Measurements from ENCODE around the gene HRAS. TPM values are rescaled to one million over a fixed set of nuclear protein-coding genes. Genes with fewer than 3 reads are reported as not detected.

HRAS gene
- total RNA-seq, 1 experiment from 2014 or later = 123 TPM

DNA sequence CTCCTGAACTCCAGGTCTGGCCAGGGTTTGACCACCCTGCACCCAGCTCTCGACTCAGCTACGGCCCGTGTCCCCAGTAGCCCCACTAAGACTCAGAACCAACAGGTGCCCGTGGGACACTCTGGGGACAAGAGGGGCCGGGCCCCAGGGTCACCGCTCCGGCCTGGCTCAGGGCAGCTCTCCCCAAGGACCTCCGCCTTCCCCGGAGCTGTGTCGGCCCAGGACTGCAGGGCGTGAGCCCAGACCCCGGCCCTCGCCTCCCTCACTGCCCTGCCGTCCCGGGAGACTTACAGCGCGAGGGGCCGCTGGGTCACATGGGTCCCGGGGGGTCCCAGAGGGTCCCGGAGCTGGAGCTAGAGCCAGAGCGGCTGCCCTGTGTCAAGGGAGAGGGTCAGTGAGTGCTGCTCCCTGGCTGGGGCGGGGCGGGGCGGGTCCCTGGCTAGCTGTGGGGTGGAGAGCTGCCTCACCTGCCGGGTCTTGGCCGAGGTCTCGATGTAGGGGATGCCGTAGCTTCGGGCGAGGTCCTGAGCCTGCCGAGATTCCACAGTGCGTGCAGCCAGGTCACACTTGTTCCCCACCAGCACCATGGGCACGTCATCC is 2.3 kb downstream of the HRAS start:
- intact Hi-C loops (cut with micrococcal nuclease) = no loop called here
- Mint-ChIP-seq H3K9me3 (ENCODE audit: unreplicated experiment) (no peaks in the 10 kb centered on the region), H3K4me1 (ENCODE audit: insufficient read depth, unreplicated experiment) (no peaks in the 10 kb centered on the region), H3K27ac (ENCODE audit: low read depth, unreplicated experiment) (no peak overlapping the region), H3K4me3 (ENCODE audit: unreplicated experiment) (no peak overlapping the region), H3K36me3 (ENCODE audit: insufficient read depth, unreplicated experiment) (peaks cover 35% of the 10 kb centered on the region), H3K27me3 (ENCODE audit: insufficient read depth, unreplicated experiment) (no peaks in the 10 kb centered on the region)
- POLR2A ChIA-PET = interaction anchor here (1.2 to 1.4 kb wide), 2 partner anchors 12 to 125 kb away, joined by 3 to 5 read pairs; no protein-coding TSS in a partner anchor
- TF ChIP-seq, protein P1, sequence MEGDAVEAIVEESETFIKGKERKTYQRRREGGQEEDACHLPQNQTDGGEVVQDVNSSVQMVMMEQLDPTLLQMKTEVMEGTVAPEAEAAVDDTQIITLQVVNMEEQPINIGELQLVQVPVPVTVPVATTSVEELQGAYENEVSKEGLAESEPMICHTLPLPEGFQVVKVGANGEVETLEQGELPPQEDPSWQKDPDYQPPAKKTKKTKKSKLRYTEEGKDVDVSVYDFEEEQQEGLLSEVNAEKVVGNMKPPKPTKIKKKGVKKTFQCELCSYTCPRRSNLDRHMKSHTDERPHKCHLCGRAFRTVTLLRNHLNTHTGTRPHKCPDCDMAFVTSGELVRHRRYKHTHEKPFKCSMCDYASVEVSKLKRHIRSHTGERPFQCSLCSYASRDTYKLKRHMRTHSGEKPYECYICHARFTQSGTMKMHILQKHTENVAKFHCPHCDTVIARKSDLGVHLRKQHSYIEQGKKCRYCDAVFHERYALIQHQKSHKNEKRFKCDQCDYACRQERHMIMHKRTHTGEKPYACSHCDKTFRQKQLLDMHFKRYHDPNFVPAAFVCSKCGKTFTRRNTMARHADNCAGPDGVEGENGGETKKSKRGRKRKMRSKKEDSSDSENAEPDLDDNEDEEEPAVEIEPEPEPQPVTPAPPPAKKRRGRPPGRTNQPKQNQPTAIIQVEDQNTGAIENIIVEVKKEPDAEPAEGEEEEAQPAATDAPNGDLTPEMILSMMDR (IDR thresholded peaks at IDR 0.05; ENCODE audit: unreplicated experiment) = no peak
- BruUV-seq (replicated peaks) = no TSS peak
- CTCF ChIA-PET = interaction anchor here (0.6 to 3.6 kb wide), 2 partner anchors 14 to 55 kb away, joined by 3 to 23 read pairs; no protein-coding TSS in a partner anchor
- DNase-seq (ENCODE audit: unreplicated experiment) = no peak

DNA sequence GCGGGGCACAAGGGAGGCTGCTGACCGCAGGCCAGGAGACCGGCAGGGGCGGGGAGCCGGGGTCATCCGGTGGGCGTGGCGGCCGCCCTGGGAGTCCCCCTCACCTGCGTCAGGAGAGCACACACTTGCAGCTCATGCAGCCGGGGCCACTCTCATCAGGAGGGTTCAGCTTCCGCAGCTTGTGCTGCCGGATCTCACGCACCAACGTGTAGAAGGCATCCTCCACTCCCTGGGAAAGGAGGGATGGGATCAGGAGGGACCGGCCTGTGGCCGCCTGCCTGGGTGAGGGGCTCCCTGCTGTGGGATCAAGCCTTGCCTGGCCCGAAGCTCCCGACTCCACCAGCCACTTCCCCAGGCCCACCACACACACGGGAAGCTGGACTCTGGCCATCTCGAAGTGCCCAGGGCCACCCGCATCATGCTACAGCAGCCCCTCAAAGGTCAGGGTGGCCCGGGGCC is 2.8 kb downstream of the HRAS start:
- ChIA-PET CTCF (interaction anchor here (1.2 to 3.6 kb wide), 2 partner anchors 14 to 15 kb away, joined by 4 to 23 read pairs; no protein-coding TSS in a partner anchor), POLR2A (interaction anchor here (1.2 kb wide), 1 partner anchor 11 kb away, joined by 5 read pairs; no protein-coding TSS in a partner anchor)
- Mint-ChIP-seq H3K27me3 (ENCODE audit: insufficient read depth, unreplicated experiment) (no peaks in the 10 kb centered on the region), H3K9me3 (ENCODE audit: unreplicated experiment) (no peaks in the 10 kb centered on the region), H3K36me3 (ENCODE audit: insufficient read depth, unreplicated experiment) (peaks cover 35% of the 10 kb centered on the region), H3K4me1 (ENCODE audit: insufficient read depth, unreplicated experiment) (no peaks in the 10 kb centered on the region), H3K27ac (ENCODE audit: low read depth, unreplicated experiment) (no peak overlapping the region), H3K4me3 (ENCODE audit: unreplicated experiment) (no peak overlapping the region)
- no peak for DNase-seq (ENCODE audit: unreplicated experiment)
- intact Hi-C loops (cut with micrococcal nuclease) = no loop called here
- TF ChIP-seq, protein P1 (IDR thresholded peaks at IDR 0.05; ENCODE audit: unreplicated experiment) = no peak
- BruUV-seq (replicated peaks) = no TSS peak

DNA sequence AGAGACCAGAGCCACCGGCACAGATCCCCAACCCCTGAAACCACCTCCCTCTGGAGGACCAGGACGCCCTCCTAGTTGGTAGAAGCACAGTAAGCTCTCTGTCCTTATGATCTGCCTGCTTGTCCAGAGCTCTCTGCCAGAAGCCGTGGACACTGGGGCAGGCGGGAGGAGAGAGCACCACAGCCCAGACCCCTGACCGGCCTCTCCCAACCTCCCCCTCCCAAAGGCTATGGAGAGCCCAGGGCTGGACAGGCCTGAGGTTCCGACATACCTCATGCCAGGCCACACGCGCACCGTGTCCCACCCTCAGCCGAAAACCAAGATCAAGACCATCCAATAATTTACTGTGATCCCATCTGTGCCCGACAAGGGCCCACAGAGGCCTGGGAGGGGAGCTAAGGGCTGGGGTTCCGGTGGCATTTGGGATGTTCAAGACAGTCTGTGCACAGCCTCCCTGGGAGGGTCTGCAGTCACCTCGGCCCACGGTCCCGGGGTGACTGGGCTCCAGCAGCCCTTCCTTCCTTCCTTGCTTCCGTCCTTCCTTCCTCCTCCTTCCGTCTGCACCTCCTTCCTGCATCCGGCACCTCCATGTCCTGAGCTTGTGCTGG is 3.4 kb downstream of the HRAS start:
- intact Hi-C loops (cut with micrococcal nuclease) = no loop called here
- no peak overlapping the region for H3K27ac Mint-ChIP-seq (ENCODE audit: low read depth, unreplicated experiment)
- no peak overlapping the region for H3K4me3 Mint-ChIP-seq (ENCODE audit: unreplicated experiment)
- TSS peak; percentile 55 for BruUV-seq (replicated peaks)
- H3K4me1 Mint-ChIP-seq (ENCODE audit: insufficient read depth, unreplicated experiment) = no peaks in the 10 kb centered on the region
- peaks cover 35% of the 10 kb centered on the region for H3K36me3 Mint-ChIP-seq (ENCODE audit: insufficient read depth, unreplicated experiment)
- TF ChIP-seq, protein P1 (IDR thresholded peaks at IDR 0.05; ENCODE audit: unreplicated experiment) = no peak
- no peaks in the 10 kb centered on the region for H3K9me3 Mint-ChIP-seq (ENCODE audit: unreplicated experiment)
- DNase-seq (ENCODE audit: unreplicated experiment) = no peak
- no peaks in the 10 kb centered on the region for H3K27me3 Mint-ChIP-seq (ENCODE audit: insufficient read depth, unreplicated experiment)
- ChIA-PET CTCF (interaction anchor here (1.2 to 3.6 kb wide), 2 partner anchors 13 to 14 kb away, joined by 4 to 23 read pairs; no protein-coding TSS in a partner anchor), POLR2A (no interaction called here)
